ENCODE measurements around the gene KCNK2.

The KCNK2 gene

DNA sequence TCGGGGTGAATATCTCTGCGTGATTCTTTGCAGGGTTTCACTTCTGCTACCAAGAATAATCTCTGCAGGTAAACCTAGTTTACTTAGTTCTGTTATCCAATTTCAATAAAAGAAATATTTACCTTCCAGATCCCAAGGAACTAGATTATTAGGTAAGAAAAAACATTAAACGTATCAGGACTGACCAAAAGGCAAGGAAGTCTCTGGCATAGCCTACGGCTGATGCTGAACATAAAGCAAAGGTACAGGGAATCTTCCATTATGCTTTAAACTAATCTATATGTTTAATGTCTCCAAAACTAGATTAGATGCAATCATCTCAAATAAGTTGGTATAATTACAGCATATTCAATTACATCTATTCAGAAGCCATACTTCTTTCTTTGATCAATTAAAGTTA, 168.9 kb downstream of the KCNK2 start:
- no peak for DNase-seq

DNA sequence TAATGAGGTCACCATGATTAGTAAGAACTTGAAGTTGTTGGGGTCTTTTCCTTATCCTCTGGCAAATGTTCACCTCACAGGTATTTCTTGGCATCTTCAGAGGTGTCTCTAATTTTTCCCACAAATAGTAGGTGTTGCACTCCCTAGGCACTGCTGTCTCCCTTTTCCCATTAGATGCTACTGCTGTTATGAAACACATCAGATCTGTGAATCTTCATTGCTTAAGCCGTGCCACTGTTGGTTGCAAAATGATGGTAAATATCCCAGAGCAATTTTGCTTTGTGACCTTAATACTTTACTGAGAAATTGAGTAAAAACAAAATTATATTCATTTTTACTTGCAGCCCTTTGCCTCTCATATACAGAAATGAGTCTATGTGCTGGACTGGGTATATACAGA, 169.6 kb downstream of the KCNK2 start:
- no peak for DNase-seq

DNA sequence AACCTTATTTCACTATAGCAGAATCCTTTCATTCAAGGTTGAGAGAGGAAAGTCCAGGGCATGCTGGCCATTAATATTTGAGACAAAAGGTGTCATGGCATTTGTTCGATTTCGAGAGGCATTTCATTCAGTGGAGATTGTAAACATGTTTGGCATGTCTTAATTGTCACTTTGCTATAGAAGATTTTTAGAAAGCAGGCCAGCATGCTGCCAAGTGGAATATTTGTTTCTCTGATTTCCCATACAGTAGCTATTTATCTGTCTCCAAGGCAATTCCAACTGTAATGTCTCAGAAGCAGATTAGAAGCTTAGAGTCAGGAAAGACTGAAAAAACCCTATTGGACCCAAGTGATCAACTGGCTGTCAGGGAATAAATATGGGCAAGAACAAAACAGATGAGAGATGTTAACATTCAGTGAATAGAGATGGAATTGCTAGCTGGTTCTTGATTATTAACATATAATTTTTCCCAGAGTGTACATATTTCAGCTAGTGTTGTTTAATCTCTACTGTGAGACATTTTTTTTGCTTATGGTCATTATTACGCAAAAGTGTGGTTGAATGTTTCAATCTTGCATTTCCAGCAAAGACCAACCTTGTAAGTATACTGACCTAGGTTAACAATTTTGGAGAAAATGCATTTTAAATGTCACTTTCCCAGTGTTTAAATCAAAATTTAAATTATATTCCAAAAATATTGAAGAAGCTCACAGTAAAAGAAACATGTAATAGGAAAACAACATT, 174.6 kb downstream of the KCNK2 start:
- no peak for DNase-seq

DNA sequence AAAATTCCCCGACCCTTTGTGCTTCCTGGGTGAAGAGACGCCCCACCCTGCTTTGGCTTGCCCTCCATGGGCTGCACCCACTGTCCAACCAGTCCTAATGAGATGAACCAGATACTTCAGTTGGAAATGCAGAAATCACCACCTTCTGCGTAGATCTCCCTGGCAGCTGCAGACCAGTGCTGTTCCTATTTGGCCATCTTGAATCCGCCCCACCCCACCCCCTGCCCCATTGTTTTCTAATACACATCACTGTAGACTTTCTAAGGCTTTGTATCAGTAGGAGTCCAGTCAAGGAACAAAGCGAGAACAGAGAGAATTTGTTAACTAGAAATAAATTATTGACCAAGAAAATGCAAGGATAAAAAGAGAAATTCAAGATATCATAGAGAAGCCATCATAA, 178.2 kb downstream of the KCNK2 start:
- DNase-seq: no peak

DNA sequence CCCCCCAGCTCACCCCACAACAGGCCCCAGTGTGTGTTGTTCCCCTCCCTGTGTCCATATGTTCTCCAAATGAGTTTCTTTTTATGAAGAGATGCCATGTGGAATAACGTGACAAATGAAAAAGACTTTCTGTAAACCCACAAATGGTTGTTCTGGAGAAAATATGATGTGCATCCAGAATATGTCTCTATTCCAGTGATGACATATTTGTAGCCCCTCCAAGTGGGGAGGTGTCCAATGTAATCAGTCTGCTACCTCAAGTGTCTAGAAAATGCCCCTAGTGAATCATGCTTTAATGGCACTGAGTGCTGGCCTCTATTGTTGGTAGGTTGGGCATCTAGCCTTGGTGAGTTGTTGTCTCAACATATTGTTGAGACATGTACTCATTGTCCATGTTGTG, 179.6 kb downstream of the KCNK2 start:
- DNase-seq: no peak

DNA sequence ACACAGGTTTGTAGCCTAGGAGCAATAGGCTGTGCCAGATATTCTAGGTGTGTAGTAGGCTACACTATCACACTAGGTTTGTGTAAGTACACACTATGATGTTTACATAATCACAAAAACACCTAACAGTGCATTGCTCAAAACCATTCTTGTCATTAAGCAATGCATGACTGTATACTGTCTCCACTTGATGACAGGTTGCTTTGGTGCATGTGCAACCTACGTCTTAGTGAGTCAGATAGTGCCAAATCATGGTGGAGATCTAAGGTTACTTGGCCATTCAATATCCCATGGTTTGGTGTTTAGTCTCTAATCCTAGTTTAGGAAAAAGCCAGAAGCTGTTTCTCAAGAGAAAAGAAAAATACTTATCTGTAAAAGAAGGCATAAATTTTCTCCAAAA, 181.1 kb downstream of the KCNK2 start:
- DNase-seq: no peak

DNA sequence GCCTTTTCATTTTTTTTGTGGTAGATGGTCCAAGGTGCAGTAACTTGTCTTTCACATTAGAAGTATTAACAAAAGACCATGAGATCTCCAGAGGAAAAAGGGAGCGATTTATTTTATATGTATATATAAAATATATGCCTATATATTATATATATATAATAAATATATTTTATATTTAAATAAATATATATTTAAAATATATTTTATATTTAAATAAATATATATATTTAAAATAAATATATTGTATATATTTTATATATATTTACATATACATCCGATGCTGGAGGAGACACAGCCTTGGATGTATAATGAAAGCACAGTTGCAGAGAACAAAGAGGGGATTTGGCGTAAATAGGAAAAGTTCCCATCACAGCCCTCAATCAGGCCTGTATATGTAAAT, 182.1 kb downstream of the KCNK2 start:
- no peak for DNase-seq

DNA sequence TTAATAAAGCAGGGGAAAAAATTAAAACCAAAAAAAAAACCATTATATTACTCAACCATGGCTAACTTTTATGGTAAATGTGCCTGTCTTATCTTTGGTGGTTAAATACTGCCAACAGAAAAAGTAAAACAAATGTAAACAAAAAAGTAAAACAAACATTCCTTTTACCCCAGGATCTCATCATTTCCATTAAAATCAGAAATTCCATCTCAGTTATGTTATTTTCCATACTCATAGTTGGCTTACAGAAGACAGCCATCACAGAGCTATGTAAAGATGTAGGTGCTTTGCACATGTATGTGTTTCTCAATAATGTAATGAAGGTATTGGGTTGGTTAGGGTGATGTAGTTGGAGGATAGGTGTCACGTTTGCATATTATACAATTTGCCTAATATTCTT, 185.0 kb downstream of the KCNK2 start:
- no peak for DNase-seq

DNA sequence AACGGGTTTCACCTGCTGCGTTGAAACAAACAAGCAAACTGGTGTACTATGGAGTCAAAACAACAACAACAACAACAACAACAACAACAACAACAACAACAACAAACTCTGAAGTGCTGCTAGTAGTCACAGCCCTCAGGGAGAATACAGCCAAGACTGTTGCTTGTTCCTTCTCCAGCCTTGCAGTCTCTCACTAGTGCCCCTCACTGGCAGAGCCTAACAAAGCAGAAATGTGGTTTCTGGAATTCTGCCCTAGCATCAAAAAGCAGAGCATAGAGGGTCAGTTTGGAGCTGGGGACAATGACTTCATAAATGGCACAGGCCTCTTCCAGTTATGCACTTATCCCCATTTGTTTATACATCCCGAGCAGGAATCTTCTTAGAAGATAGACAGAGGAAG, 187.4 kb downstream of the KCNK2 start:
- no peak for DNase-seq

DNA sequence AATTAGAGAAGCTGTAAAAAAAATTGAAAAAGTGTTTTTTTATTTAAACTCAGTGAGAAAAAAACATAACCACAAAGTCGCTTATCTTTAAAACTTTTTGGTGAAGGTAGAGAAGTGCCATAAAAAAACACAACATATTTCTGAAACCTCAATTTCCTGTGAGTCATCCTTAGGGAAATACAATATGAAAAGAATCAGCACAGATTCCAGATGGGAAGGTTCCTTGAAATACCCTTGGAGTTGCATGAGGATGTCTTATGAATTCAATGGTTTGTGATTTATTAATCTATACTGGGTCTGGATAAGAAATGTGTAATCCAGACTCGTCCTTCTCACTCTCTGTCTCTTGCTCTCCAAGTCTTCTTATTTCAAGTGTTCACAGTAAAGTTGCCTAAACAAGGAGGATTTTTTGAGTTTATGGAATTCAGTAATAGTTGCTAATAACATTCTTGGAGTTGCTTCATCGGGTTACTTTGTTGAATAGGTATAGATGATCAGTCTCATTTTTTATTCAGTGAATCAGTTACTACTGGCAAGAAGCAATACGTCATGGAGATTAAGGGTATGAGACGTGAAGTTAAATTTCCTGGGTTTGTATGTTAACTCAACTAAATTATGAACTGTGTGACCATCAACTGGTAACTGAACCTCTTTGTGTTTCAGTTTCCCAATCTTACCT, 191.4 kb downstream of the KCNK2 start:
- no peak for DNase-seq

DNA sequence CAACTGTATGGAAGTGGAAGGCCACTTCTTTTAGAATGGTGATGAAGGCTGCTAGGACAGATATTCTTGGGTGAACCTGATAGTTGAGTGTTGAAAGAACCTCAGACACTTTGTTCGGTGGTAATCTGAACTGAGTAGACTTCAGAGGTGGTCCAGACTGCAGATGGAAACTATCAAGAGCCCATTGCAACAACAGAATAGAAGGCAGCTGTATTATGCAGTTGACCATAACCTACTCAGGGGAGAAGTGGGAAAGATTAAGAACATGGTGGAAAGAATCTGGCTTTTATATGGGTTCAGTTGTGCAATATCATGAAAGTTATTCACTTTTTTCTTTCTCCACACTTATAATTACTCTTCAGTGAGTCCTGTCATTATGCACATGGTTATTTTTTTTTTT, 194.0 kb downstream of the KCNK2 start:
- DNase-seq: no peak

DNA sequence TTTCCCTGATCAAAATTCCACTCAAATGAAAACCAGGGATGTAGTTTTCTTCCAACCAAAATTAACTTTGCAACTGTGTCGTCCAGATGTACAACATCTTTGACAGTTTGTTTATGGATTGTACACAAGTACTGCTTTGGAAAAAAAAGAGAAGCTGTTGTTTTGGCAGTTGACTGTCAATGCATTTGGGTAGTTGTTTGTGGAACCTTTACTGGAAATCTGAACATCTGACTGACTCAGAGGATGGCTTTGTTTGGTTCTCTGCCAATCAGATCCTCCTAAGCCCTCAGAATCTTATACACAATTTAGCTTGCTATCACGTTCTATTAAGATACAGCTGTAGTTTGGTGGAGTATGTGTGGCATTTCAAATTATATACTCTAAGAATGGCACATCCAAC, 195.0 kb downstream of the KCNK2 start:
- no peak for DNase-seq

DNA sequence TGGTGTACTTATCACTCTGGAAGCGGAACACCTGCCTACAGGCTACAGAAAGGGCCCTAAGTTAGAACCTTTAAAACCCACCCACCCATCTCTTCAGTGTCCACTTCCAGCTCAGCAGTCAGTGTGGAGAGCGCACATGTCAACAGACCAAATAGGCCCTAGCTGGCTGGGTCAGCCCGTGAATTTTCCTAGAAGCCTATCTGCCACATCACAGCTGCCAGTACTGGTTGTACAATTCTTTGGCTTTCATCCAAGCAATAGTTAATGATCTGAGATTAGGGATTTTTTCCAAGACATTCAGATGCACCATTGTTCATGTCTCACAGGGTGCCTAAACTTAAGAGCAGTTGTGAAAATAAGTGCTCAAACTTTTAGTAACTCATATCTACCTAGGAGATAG, 197.1 kb downstream of the KCNK2 start:
- no peak for DNase-seq

DNA sequence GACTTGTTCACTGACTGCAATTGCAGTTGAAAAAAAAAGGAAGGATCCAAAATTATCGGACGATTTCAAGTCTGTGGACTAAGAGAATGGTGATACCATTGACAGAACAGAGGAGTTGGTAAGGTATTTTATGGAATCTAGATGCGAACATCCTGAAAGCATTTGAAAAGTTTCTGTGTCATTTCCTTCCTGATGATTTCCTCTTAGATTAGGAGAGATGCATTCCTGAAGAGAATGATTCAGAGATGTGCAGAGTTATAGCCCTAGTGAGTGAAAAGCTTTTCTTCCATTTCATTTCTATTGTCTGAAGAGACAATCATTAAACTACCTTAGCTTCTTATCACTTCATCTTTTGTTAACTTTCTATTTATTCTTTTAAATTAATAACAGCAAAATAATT, 200.0 kb downstream of the KCNK2 start:
- no peak for DNase-seq

DNA sequence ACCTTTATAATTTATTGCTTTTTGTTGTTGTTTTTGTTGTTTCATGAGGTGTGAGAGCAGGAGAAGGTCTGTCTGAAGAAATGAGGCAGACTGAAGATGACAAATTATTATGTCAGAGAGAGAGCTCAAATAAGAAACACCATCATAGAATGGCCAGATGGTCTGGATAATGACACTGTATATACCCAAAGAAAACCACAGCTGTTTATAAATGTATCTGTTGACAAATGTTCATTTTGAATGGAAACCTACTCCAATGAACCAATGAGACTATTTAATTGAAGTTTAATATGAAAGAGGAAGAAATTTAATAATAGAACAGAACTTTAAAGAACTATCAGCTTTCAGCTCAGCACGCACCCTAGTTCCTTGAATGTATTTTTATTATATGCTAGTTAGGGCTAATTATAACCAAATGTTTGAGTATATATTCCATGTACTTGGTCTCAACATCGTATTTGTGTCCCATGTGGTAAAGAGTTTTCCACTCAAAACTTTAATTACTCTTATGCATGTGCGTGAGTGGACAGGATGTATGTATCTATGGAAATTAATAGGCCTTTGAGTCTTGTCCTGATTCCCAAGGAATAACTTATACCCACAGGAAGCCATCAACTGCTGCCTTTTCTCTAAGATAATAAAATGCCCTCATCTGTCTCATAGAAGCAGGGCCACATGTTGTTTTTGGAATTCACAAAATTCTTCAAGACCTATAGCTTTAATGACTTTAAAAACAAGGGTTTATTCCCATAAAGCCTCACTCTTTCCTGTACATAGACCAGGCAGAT, 202.7 kb downstream of the KCNK2 start:
- no peak for DNase-seq

Data from hypothalamus (tissue), 51 donors.